ENCODE results near the gene EXOSC5. TPM values are rescaled to one million over a fixed set of nuclear protein-coding genes. Genes with fewer than 3 reads are reported as not detected.

The EXOSC5 gene
- total and polyA plus RNA-seq, 10 of the 15 experiments (the other 5 are each of a cell fraction or from before 2014, with no cell fraction given), result 15.8 to 123 (median 52.7) TPM

GRCh38 chr19:41421314-41421713, 24.2 kb upstream of the EXOSC5 start:
- Histone ChIP-seq H3K9me3 (replicated peaks; ENCODE audit: control insufficient read depth, insufficient read depth, low read length) (no peaks in the 10 kb centered on the region), H3K9ac (ENCODE audit: control insufficient read depth, insufficient read depth, low read length) (no peak overlapping the region), H3K4me1 (ENCODE audit: control insufficient read depth, insufficient read depth, low read length) (no peaks in the 10 kb centered on the region), H3K4me2 (ENCODE audit: control insufficient read depth, insufficient read depth) (no peak overlapping the region), H2AFZ (ENCODE audit: control insufficient read depth, low read depth, low read length) (no peak overlapping the region), H3K4me3 (no peak overlapping the region), H3K79me2 (ENCODE audit: control insufficient read depth, insufficient read depth, low read length) (no peaks in the 10 kb centered on the region), H4K20me1 (ENCODE audit: control insufficient read depth, insufficient read depth) (no peaks in the 10 kb centered on the region), H3K27me3 (replicated peaks in 1 of 2; ENCODE audit: control insufficient read depth in 2 of 2, insufficient read depth in 2 of 2, low read length in 1 of 2) (no peaks in the 10 kb centered on the region), H3K36me3 (ENCODE audit: control insufficient read depth in 2 of 2, insufficient read depth in 2 of 2, low read length in 1 of 2) (peaks cover 11 to 18% of the 10 kb centered on the region in 2 experiments), H3K27ac (ENCODE audit: control insufficient read depth, insufficient read depth) (no peak overlapping the region)
- RAD21 ChIA-PET (ENCODE audit: unreplicated experiment), result no interaction called here
- FAIRE-seq (no peak), ATAC-seq (no peak), DNase-seq (ENCODE audit: low read depth, low spot score) (no peak)
- POLR2A ChIA-PET, result no interaction called here
- CTCF ChIA-PET, result interaction anchor here (1.0 kb wide), 1 partner anchor 14 kb away, joined by 3 read pairs; no protein-coding TSS in a partner anchor
- in situ Hi-C loops (cut with MboI), result no loop called here
- BruUV-seq (replicated peaks), result no TSS peak
- intact Hi-C loops (cut with micrococcal nuclease; ENCODE audit: unreplicated experiment), result no loop called here
- SMC1A ChIA-PET (ENCODE audit: uncharacterized antibody, unreplicated experiment), result no interaction called here
- WGBS (ENCODE audit: insufficient coverage, insufficient replicate concordance, low lambda C conversion rate, missing lambda C conversion rate), result 96% methylated on average over 6 of the region's 6 CpGs
- TF ChIP-seq TCF12 (IDR thresholded peaks at IDR 0.05; ENCODE audit: low read depth, low read length) (no peak), RB1 (IDR thresholded peaks at IDR 0.05; ENCODE audit: borderline replicate concordance) (no peak), EP300 (IDR thresholded peaks at IDR 0.05; ENCODE audit: borderline replicate concordance in 1 of 2, control insufficient read depth in 1 of 2, low read depth in 2 of 2, low read length in 2 of 2) (no peak), NR2C1 (IDR thresholded peaks at IDR 0.05) (no peak), PAX8 (IDR thresholded peaks at IDR 0.05) (no peak), YY1 (IDR thresholded peaks at IDR 0.05; ENCODE audit: low read depth, low read length) (no peak), RBBP5 (conservative IDR thresholded peaks at IDR 0.05) (no peak), WRNIP1 (IDR thresholded peaks at IDR 0.05; ENCODE audit: borderline replicate concordance, low read depth, low read length) (no peak), ZNF622 (IDR thresholded peaks at IDR 0.05) (no peak), ZBED1 (IDR thresholded peaks at IDR 0.05; ENCODE audit: borderline replicate concordance) (no peak), POLR2A (IDR thresholded peaks at IDR 0.05; ENCODE audit: low read depth, low read length) (no peak), RELA (IDR thresholded peaks at IDR 0.05; ENCODE audit: borderline replicate concordance, partially characterized antibody) (no peak), CTCF (IDR thresholded peaks at IDR 0.05 in 2 of 3, conservative IDR thresholded peaks at IDR 0.05 in 1 of 3; ENCODE audit: control insufficient read depth in 2 of 3, extremely low read depth in 1 of 3, insufficient read depth in 1 of 3, low read depth in 3 of 3, low read length in 3 of 3) (no peak), MTA3 (IDR thresholded peaks at IDR 0.05; ENCODE audit: borderline replicate concordance, low read length) (no peak), SMC3 (IDR thresholded peaks at IDR 0.05; ENCODE audit: borderline replicate concordance, low read length) (no peak), ATF2 (IDR thresholded peaks at IDR 0.05; ENCODE audit: low read length) (no peak), IRF3 (IDR thresholded peaks at IDR 0.05) (no peak), REST (IDR thresholded peaks at IDR 0.05; ENCODE audit: low read depth, low read length) (no peak)

Measured in GM12878 (cell line).